Parathyroid adenoma (tissue), 2 donors: Measurements from ENCODE around the gene ARHGAP22.

Experiments used
- H2AFZ ChIP-seq: fragments of 300-600 bp; sonication (generic); one replicate; pipeline ENCODE4 v1.7.0; 2017; ENCODE audit warnings: antibody characterized with exemption, mild to moderate bottlenecking
- H3K27ac ChIP-seq: fragments of 300-600 bp; sonication (generic); one replicate; pipeline ENCODE4 v1.7.0; 2017
- H3K27me3 ChIP-seq: fragments of 300-600 bp; sonication (generic); one replicate; pipeline ENCODE4 v1.7.0; 2017; ENCODE audit warnings: low read length; ENCODE audit not compliant: control insufficient read depth, insufficient read depth
- H3K36me3 ChIP-seq: fragments of 300-600 bp; sonication (generic); one replicate; pipeline ENCODE4 v1.7.0; 2017; ENCODE audit warnings: low read length; ENCODE audit not compliant: control insufficient read depth, insufficient read depth
- H3K4me1 ChIP-seq: fragments of 300-600 bp; sonication (generic); one replicate; pipeline ENCODE4 v1.7.0; 2017; ENCODE audit warnings: control low read depth
- H3K4me2 ChIP-seq: fragments of 300-600 bp; sonication (generic); one replicate; pipeline ENCODE4 v1.7.0; 2017; ENCODE audit warnings: low read length
- H3K4me3 ChIP-seq: fragments of 300-600 bp; sonication (generic); one replicate; pipeline ENCODE4 v1.7.0; 2017; ENCODE audit warnings: low read depth, low read length
- H3K79me2 ChIP-seq: fragments of 300-600 bp; sonication (generic); one replicate; pipeline ENCODE4 v1.7.0; 2017; ENCODE audit warnings: control low read depth
- H3K9ac ChIP-seq: fragments of 300-600 bp; sonication (generic); one replicate; pipeline ENCODE4 v1.7.0; 2017; ENCODE audit warnings: mild to moderate bottlenecking
- H3K9me3 ChIP-seq: fragments of 300-600 bp; sonication (generic); one replicate; pipeline ENCODE4 v1.7.0; 2017; ENCODE audit warnings: low read length; ENCODE audit not compliant: control insufficient read depth
- TF ChIP-seq, protein P1 (sequence below): fragments of 300-600 bp; sonication (generic); IDR thresholded peaks from one replicate; pipeline ENCODE4 v1.7.0; 2017; ENCODE audit warnings: antibody characterized with exemption, mild to moderate bottlenecking
- donor health status: primary hyperparathyroidism.

ARHGAP22 gene

GRCh38 chr10:48536916-48537890, 67.7 kb downstream of the ARHGAP22 start:
- Histone ChIP-seq H3K27me3 (no peaks in the 10 kb centered on the region), H3K27ac (no peak overlapping the region)
- TF ChIP-seq, protein P1, sequence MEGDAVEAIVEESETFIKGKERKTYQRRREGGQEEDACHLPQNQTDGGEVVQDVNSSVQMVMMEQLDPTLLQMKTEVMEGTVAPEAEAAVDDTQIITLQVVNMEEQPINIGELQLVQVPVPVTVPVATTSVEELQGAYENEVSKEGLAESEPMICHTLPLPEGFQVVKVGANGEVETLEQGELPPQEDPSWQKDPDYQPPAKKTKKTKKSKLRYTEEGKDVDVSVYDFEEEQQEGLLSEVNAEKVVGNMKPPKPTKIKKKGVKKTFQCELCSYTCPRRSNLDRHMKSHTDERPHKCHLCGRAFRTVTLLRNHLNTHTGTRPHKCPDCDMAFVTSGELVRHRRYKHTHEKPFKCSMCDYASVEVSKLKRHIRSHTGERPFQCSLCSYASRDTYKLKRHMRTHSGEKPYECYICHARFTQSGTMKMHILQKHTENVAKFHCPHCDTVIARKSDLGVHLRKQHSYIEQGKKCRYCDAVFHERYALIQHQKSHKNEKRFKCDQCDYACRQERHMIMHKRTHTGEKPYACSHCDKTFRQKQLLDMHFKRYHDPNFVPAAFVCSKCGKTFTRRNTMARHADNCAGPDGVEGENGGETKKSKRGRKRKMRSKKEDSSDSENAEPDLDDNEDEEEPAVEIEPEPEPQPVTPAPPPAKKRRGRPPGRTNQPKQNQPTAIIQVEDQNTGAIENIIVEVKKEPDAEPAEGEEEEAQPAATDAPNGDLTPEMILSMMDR, result no peak

GRCh38 chr10:48536156-48536500, 68.7 kb downstream of the ARHGAP22 start:
- H3K4me1 ChIP-seq, result no peaks in the 10 kb centered on the region
- no peaks in the 10 kb centered on the region for H3K79me2 ChIP-seq
- no peaks in the 10 kb centered on the region for H3K27me3 ChIP-seq
- no peaks in the 10 kb centered on the region for H3K36me3 ChIP-seq
- no peak overlapping the region for H3K4me3 ChIP-seq
- no peak overlapping the region for H3K27ac ChIP-seq
- H3K9ac ChIP-seq, result no peak overlapping the region
- TF ChIP-seq, protein P1, result no peak
- H3K4me2 ChIP-seq, result no peak overlapping the region
- no peak overlapping the region for H2AFZ ChIP-seq
- H3K9me3 ChIP-seq, result no peaks in the 10 kb centered on the region

More at GRCh38 chr10:48536916-48537890, 67.7 kb downstream of the ARHGAP22 start:
- H3K9ac ChIP-seq, result no peak overlapping the region
- H3K9me3 ChIP-seq, result no peaks in the 10 kb centered on the region
- H3K4me1 ChIP-seq, result no peaks in the 10 kb centered on the region
- no peaks in the 10 kb centered on the region for H3K36me3 ChIP-seq
- H3K4me2 ChIP-seq, result no peak overlapping the region
- H3K4me3 ChIP-seq, result no peak overlapping the region
- H3K79me2 ChIP-seq, result no peaks in the 10 kb centered on the region
- no peak overlapping the region for H2AFZ ChIP-seq

DNA sequence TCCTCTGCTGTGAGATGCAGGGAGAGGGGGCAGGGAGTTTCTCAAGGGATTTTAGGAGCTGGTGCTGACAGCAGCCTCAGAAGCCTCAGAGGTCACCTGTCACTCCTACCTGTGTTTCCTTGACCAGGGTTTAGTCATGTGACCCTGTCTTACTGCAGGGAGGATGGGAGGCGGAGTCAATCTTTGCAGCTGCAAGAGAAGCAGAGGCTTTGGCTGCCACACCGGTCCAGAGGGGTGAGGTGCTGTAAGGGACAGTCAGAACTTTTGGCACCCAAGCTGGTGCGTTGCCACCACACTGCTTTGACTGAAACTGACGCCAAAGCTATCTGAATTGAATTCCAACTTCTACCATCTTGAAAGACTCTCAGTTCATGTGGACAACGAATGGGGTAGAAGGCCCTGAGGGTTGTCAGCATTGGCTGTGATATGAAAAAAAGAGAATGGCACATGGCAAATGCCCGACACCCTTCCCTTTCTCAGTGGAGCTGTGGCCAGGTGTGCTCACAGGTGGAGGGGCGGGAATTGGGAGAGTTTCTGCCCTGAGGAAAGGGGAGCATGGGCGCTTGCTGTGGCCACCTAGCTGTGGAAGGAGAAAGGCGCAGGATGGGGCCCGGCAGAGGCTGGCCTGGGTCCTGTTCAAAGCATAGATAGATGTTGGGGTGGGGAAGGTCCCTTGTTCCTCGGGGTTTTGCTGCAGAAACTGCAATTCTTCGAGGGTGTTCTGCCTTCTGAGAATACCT, 69.3 kb downstream of the ARHGAP22 start:
- no peaks in the 10 kb centered on the region for H3K79me2 ChIP-seq
- H3K4me1 ChIP-seq, result no peaks in the 10 kb centered on the region
- H3K4me3 ChIP-seq, result no peak overlapping the region
- no peaks in the 10 kb centered on the region for H3K27me3 ChIP-seq
- H3K27ac ChIP-seq, result no peak overlapping the region
- H3K36me3 ChIP-seq, result no peaks in the 10 kb centered on the region
- H2AFZ ChIP-seq, result no peak overlapping the region
- H3K9ac ChIP-seq, result no peak overlapping the region
- TF ChIP-seq, protein P1, result no peak
- H3K9me3 ChIP-seq, result no peaks in the 10 kb centered on the region
- no peak overlapping the region for H3K4me2 ChIP-seq

DNA sequence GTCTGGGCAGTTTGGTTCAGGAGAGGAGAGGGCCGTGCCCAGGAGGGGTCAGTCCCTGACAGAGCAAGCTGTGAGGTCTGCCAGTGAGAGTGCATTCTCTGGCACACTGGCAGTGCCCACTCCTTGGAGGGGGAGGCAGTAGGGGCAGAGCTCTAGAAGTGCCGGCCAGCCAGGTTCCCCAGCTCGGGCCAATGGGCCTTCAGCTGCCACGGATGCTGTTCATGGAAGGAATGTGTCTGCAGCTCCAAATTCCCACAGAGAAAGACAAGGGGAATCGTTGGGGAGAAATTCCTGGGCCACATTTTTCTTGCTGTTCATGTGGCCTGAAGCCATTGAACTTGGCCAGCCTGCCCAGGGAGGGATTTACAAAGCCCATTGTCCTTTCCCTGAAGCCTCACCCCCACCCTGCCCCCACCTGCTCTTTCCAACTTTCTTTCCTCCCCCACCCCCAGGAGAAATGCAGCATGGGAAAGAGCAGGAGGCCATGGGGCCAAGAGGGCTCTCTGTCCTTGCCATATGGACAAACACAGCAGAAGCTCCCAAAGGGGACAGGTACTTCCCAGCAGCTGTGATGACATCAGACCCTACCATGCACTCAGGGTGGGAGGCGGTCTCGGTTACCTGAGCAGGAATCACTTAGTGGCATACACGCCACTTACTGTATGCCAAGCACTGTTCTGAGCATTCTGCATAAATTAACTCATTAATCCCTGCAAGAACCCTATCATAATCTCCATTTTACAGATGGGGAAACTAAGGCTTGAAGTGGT, 70.7 kb downstream of the ARHGAP22 start:
- Histone ChIP-seq H3K27me3 (no peaks in the 10 kb centered on the region), H3K4me2 (no peak overlapping the region), H3K4me1 (no peaks in the 10 kb centered on the region), H3K9me3 (no peaks in the 10 kb centered on the region), H3K9ac (no peak overlapping the region), H2AFZ (no peak overlapping the region), H3K79me2 (no peaks in the 10 kb centered on the region), H3K36me3 (no peaks in the 10 kb centered on the region), H3K27ac (no peak overlapping the region), H3K4me3 (no peak overlapping the region)
- TF ChIP-seq, protein P1, result no peak
